ENCODE data around the gene FOXI1. TPM values are rescaled to one million over a fixed set of nuclear protein-coding genes. Genes with fewer than 3 reads are reported as not detected.
A peak's percentile ranks its signal among the peaks of the same experiment; 100 is the strongest.

The FOXI1 gene
- total and polyA plus RNA-seq, 2 of the 13 experiments (the other 11 are each of a cell fraction or from before 2014, with no cell fraction given): not detected

GRCh38 chr5:170110403-170111087, 4.8 kb downstream of the FOXI1 start:
- ATAC-seq (no peak), DNase-seq (ENCODE audit: low spot score) (no peak), FAIRE-seq (no peak)
- in situ Hi-C loops (cut with HindIII; ENCODE audit: extremely low pct_ligation_motif_present, low pct_unique_long_range_greater_than_20kb) (no loop called here), intact Hi-C loops (cut with micrococcal nuclease; ENCODE audit: unreplicated experiment) (no loop called here)
- no peak overlapping the region for H2AFZ ChIP-seq (ENCODE audit: low read length)
- H3K79me2 ChIP-seq (ENCODE audit: insufficient read depth, low read length): no peaks in the 10 kb centered on the region
- no peak overlapping the region for H3K4me3 ChIP-seq (replicated peaks in 1 of 3; ENCODE audit: insufficient read depth in 1 of 3, low read depth in 2 of 3, low read length in 3 of 3)
- no peaks in the 10 kb centered on the region for H4K20me1 ChIP-seq (ENCODE audit: insufficient read depth, low read length)
- H3K4me1 ChIP-seq (ENCODE audit: insufficient read depth, low read length): no peaks in the 10 kb centered on the region
- 16% methylated on average over 3 of the region's 3 CpGs for WGBS (ENCODE audit: low lambda C conversion rate)
- no TSS peak for BruUV-seq (replicated peaks)
- POLR2A ChIA-PET: no interaction called here
- TF ChIP-seq ZNF414 (CRISPR knock-in tag; IDR thresholded peaks at IDR 0.05) (no peak), ZFAT (CRISPR knock-in tag; conservative IDR thresholded peaks at IDR 0.05) (no peak), RBM39 (IDR thresholded peaks at IDR 0.05; ENCODE audit: low read depth, low read length, poor library complexity, severe bottlenecking) (no peak), CREB1 (IDR thresholded peaks at IDR 0.05) (peak; percentile 87), CREB1 (CRISPR knock-in tag; IDR thresholded peaks at IDR 0.05) (no peak), ZNF3 (CRISPR knock-in tag; IDR thresholded peaks at IDR 0.05) (no peak), RBFOX2 (IDR thresholded peaks at IDR 0.05; ENCODE audit: low read depth, low read length) (no peak), BATF2 (CRISPR knock-in tag; IDR thresholded peaks at IDR 0.05) (no peak), BHLHE40 (IDR thresholded peaks at IDR 0.05; ENCODE audit: low read length) (no peak)
- H3K36me3 ChIP-seq (replicated peaks in 1 of 2; ENCODE audit: control insufficient read depth in 1 of 2, insufficient read depth in 2 of 2, low read length in 2 of 2): no peaks in the 10 kb centered on the region
- H3K27ac ChIP-seq (ENCODE audit: extremely low read length, insufficient read depth, low read length): no peak overlapping the region
- H3K4me2 ChIP-seq (ENCODE audit: low read depth, low read length): no peak overlapping the region
- H3K27me3 ChIP-seq (ENCODE audit: control insufficient read depth in 1 of 2, insufficient read depth in 2 of 2, low read length in 2 of 2): peaks cover 0 to 6% of the 10 kb centered on the region in 2 experiments; a peak in 2 of 5 replicates
- CTCF ChIA-PET (ENCODE audit: low intra/inter-chr PET ratio, low total read pairs): no interaction called here
- no peaks in the 10 kb centered on the region for H3K9me3 ChIP-seq (ENCODE audit: low read length)
- no peak overlapping the region for H3K9ac ChIP-seq (ENCODE audit: insufficient read depth, low read depth, low read length)

Data from HepG2 (cell line).